ENCODE results near the gene PAF1.

DNA sequence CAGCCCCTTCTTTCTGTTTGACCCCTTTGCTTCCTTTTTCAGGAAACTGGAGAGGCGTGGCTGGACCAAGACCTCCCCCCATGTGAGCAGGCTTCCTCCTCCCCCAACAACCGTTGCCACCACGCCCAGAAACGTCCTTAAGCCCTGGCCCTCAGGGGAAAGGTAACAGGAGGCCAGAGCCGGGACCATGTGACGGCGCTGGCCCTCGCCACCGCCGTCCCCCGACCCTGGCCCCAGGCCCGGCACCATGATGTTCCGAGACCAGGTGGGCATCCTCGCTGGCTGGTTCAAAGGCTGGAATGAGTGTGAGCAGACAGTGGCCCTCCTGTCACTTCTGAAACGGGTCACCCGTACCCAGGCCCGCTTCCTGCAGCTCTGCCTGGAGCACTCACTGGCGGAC is 34.3 kb downstream of the PAF1 start:
- TF ChIP-seq, protein P1, sequence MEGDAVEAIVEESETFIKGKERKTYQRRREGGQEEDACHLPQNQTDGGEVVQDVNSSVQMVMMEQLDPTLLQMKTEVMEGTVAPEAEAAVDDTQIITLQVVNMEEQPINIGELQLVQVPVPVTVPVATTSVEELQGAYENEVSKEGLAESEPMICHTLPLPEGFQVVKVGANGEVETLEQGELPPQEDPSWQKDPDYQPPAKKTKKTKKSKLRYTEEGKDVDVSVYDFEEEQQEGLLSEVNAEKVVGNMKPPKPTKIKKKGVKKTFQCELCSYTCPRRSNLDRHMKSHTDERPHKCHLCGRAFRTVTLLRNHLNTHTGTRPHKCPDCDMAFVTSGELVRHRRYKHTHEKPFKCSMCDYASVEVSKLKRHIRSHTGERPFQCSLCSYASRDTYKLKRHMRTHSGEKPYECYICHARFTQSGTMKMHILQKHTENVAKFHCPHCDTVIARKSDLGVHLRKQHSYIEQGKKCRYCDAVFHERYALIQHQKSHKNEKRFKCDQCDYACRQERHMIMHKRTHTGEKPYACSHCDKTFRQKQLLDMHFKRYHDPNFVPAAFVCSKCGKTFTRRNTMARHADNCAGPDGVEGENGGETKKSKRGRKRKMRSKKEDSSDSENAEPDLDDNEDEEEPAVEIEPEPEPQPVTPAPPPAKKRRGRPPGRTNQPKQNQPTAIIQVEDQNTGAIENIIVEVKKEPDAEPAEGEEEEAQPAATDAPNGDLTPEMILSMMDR (IDR thresholded peaks at IDR 0.05), result no peak
- TF ChIP-seq POLR2A (IDR thresholded peaks at IDR 0.05), result no peak

Measured in adrenal gland (tissue), 5 donors.